ENCODE data around the gene XCL1. TPM values are rescaled to one million over a fixed set of nuclear protein-coding genes. Genes with fewer than 3 reads are reported as not detected.

XCL1 gene
- total and polyA plus RNA-seq, 10 of the 15 experiments (the other 5 are each of a cell fraction or from before 2014, with no cell fraction given) = 0.68 to 1,222 (median 12.2) TPM

- H4K20me1 ChIP-seq (ENCODE audit: control insufficient read depth, insufficient read depth) = no peaks in the 10 kb centered on the region
- DNase-seq (ENCODE audit: low read depth, low spot score) (no peak), FAIRE-seq (no peak), ATAC-seq (no peak)
- H3K79me2 ChIP-seq (ENCODE audit: control insufficient read depth, insufficient read depth, low read length) = no peaks in the 10 kb centered on the region
- no peak overlapping the region for H3K4me3 ChIP-seq
- no TSS peak for BruUV-seq (replicated peaks)
- CTCF ChIA-PET = interaction anchor here (1.1 to 3.0 kb wide), 7 partner anchors 11 to 730 kb away, joined by 3 to 17 read pairs (median 6); no protein-coding TSS in a partner anchor
- no peak overlapping the region for H2AFZ ChIP-seq (ENCODE audit: control insufficient read depth, low read depth, low read length)
- no peak overlapping the region for H3K4me2 ChIP-seq (ENCODE audit: control insufficient read depth, insufficient read depth)
- H3K4me1 ChIP-seq (ENCODE audit: control insufficient read depth, insufficient read depth, low read length) = no peaks in the 10 kb centered on the region
- SMC1A ChIA-PET (ENCODE audit: uncharacterized antibody, unreplicated experiment) = interaction anchor here (0.9 to 3.5 kb wide), 15 partner anchors 8 to 730 kb away, joined by 3 to 18 read pairs (median 5); no protein-coding TSS in a partner anchor
- in situ Hi-C loops (cut with MboI) (no loop called here), intact Hi-C loops (cut with micrococcal nuclease; ENCODE audit: unreplicated experiment) (no loop called here)
- H3K9me3 ChIP-seq (replicated peaks; ENCODE audit: control insufficient read depth, insufficient read depth, low read length) = no peaks in the 10 kb centered on the region
- 36% methylated on average over 5 of the region's 5 CpGs for WGBS (ENCODE audit: insufficient coverage, insufficient replicate concordance, low lambda C conversion rate, missing lambda C conversion rate)
- H3K9ac ChIP-seq (ENCODE audit: control insufficient read depth, insufficient read depth, low read length) = no peak overlapping the region
- RAD21 ChIA-PET (ENCODE audit: unreplicated experiment) = interaction anchor here (0.5 to 1.8 kb wide), 5 partner anchors 14 to 486 kb away, joined by 3 to 8 read pairs (median 3); no protein-coding TSS in a partner anchor
- no peaks in the 10 kb centered on the region for H3K36me3 ChIP-seq (ENCODE audit: control insufficient read depth in 2 of 2, insufficient read depth in 2 of 2, low read length in 1 of 2)
- no peak overlapping the region for H3K27ac ChIP-seq (ENCODE audit: control insufficient read depth, insufficient read depth)
- TF ChIP-seq SMAD1 (IDR thresholded peaks at IDR 0.05; ENCODE audit: low read depth, partially characterized antibody) (no peak), E4F1 (IDR thresholded peaks at IDR 0.05; ENCODE audit: borderline replicate concordance, partially characterized antibody) (no peak), SUPT20H (IDR thresholded peaks at IDR 0.05; ENCODE audit: borderline replicate concordance, control insufficient read depth, low read depth, low read length) (no peak), JUNB (IDR thresholded peaks at IDR 0.05) (no peak), NFIC (IDR thresholded peaks at IDR 0.05; ENCODE audit: low read depth, low read length) (no peak), MYB (IDR thresholded peaks at IDR 0.05; ENCODE audit: borderline replicate concordance, low read depth, low read length) (no peak), PAX5 (IDR thresholded peaks at IDR 0.05; ENCODE audit: borderline replicate concordance, low read depth, low read length) (no peak), EP300 (IDR thresholded peaks at IDR 0.05; ENCODE audit: borderline replicate concordance in 1 of 2, control insufficient read depth in 1 of 2, low read depth in 2 of 2, low read length in 2 of 2) (no peak)
- H3K27me3 ChIP-seq (replicated peaks in 1 of 2; ENCODE audit: control insufficient read depth in 2 of 2, insufficient read depth in 2 of 2, low read length in 1 of 2) = peaks cover 0 to 3% of the 10 kb centered on the region in 2 experiments; a peak in 2 of 4 replicates
- POLR2A ChIA-PET = no interaction called here
Observed at GRCh38 chr1:168617974-168618750, 41.8 kb downstream of the XCL1 start.
